Liver (tissue), 9 donors: ENCODE results near the gene RAD54L2. TPM values are rescaled to one million over a fixed set of nuclear protein-coding genes. Genes with fewer than 3 reads are reported as not detected.

ENCODE experiments used
- DNase-seq: peaks from one replicate; pipeline ENCODE4 v3.0.0-alpha.2; 2017; ENCODE audit warnings: low spot score
- H3K27ac ChIP-seq, 2 donors: one replicate each; pipeline ENCODE4 v1.7.0; 2013; ENCODE audit warnings: inconsistent platforms in 2 of 2, low read length in 2 of 2, control low read depth in 1 of 2, low read depth in 1 of 2, mild to moderate bottlenecking in 1 of 2
- H3K27me3 ChIP-seq, 4 donors: one replicate each; pipeline versions ENCODE4 v1.6.1 to v1.7.0; 2013; ENCODE audit warnings: low read length in 3 of 4, inconsistent platforms in 1 of 4, mild to moderate bottlenecking in 1 of 4, moderate library complexity in 1 of 4; ENCODE audit not compliant: control insufficient read depth in 4 of 4, insufficient read depth in 4 of 4
- H3K36me3 ChIP-seq, 4 donors: one replicate each; pipeline versions ENCODE4 v1.6.1 to v1.7.0; 2013; ENCODE audit warnings: low read length in 3 of 4, mild to moderate bottlenecking in 3 of 4, low read depth in 1 of 4, moderate library complexity in 1 of 4; ENCODE audit not compliant: control insufficient read depth in 4 of 4, insufficient read depth in 3 of 4
- H3K4me1 ChIP-seq, 4 donors: one replicate each; pipeline versions ENCODE4 v1.6.1 to v1.7.0; 2013; ENCODE audit warnings: low read length in 3 of 4, mild to moderate bottlenecking in 3 of 4, moderate library complexity in 1 of 4; ENCODE audit not compliant: control insufficient read depth in 4 of 4, insufficient read depth in 4 of 4
- H3K4me3 ChIP-seq, 3 donors: one replicate each; pipeline versions ENCODE4 v1.6.1 to v1.7.0; 2013; ENCODE audit warnings: low read length in 3 of 3, control low read depth in 1 of 3, low read depth in 1 of 3, mild to moderate bottlenecking in 1 of 3
- H3K9ac ChIP-seq, 2 donors: one replicate each; pipeline ENCODE4 v1.7.0; 2013; ENCODE audit warnings: low read length in 2 of 2, mild to moderate bottlenecking in 2 of 2, moderate library complexity in 2 of 2, control low read depth in 1 of 2, low read depth in 1 of 2
- H3K9me3 ChIP-seq, 4 donors: one replicate each; pipeline versions ENCODE4 v1.6.1 to v1.7.0; 2013; ENCODE audit warnings: low read length in 3 of 4; ENCODE audit not compliant: control insufficient read depth in 4 of 4
- ATF3 ChIP-seq: IDR thresholded peaks from 2 replicates; pipeline ENCODE4 v1.6.1; 2016; ENCODE audit warnings: antibody characterized with exemption
- CTCF ChIP-seq: fragments of 150-350 bp; IDR thresholded peaks from 2 replicates; pipeline ENCODE4 v1.5.1; 2017; ENCODE audit warnings: improper control_type of control experiment, low read depth, low read length; ENCODE audit not compliant: missing input control
- EGR1 ChIP-seq, 2 donors: IDR thresholded peaks; 2 replicates each; pipeline ENCODE4 v1.6.1; 2016 to 2018; ENCODE audit warnings: antibody characterized with exemption in 2 of 2, low read depth in 2 of 2
- FOXA1 ChIP-seq: IDR thresholded peaks from 2 replicates; pipeline ENCODE4 v1.6.1; 2016; ENCODE audit warnings: antibody characterized with exemption
- FOXA2 ChIP-seq: IDR thresholded peaks from 2 replicates; pipeline ENCODE4 v1.6.1; 2016; ENCODE audit warnings: antibody characterized with exemption
- GABPA ChIP-seq, 2 donors: IDR thresholded peaks in 1 of 2; conservative IDR thresholded peaks in 1 of 2; 2 replicates each; pipeline ENCODE4 v1.6.1; 2016; ENCODE audit warnings: antibody characterized with exemption in 2 of 2, mild to moderate bottlenecking in 1 of 2, moderate library complexity in 1 of 2
- HNF4A ChIP-seq, 2 donors: conservative IDR thresholded peaks; 2 replicates each; pipeline ENCODE4 v1.6.1; 2016; ENCODE audit warnings: antibody characterized with exemption in 2 of 2, mild to moderate bottlenecking in 2 of 2
- HNF4G ChIP-seq: IDR thresholded peaks from 2 replicates; pipeline ENCODE4 v1.6.1; 2016; ENCODE audit warnings: antibody characterized with exemption
- JUND ChIP-seq, 2 donors: IDR thresholded peaks; 2 replicates each; pipeline ENCODE4 v1.6.1; 2016; ENCODE audit warnings: antibody characterized with exemption in 2 of 2
- MAX ChIP-seq: IDR thresholded peaks from 2 replicates; pipeline ENCODE4 v1.6.1; 2016; ENCODE audit warnings: antibody characterized with exemption
- NR2F2 ChIP-seq: IDR thresholded peaks from 2 replicates; pipeline ENCODE4 v1.6.1; 2016; ENCODE audit warnings: antibody characterized with exemption
- RAD21 ChIP-seq, 2 donors: IDR thresholded peaks; 2 replicates each; pipeline ENCODE4 v1.6.1; 2016; ENCODE audit warnings: antibody characterized with exemption in 2 of 2, mild to moderate bottlenecking in 2 of 2
- REST ChIP-seq: IDR thresholded peaks from 2 replicates; pipeline ENCODE4 v1.6.1; 2016; ENCODE audit warnings: antibody characterized with exemption, mild to moderate bottlenecking
- RXRA ChIP-seq, 2 donors: IDR thresholded peaks; 2 replicates each; pipeline ENCODE4 v1.6.1; 2017 to 2018; ENCODE audit warnings: antibody characterized with exemption in 2 of 2, mild to moderate bottlenecking in 1 of 2
- SP1 ChIP-seq: IDR thresholded peaks from 2 replicates; pipeline ENCODE4 v1.6.1; 2018; ENCODE audit warnings: antibody characterized with exemption, mild to moderate bottlenecking
- TAF1 ChIP-seq: conservative IDR thresholded peaks from 2 replicates; pipeline ENCODE4 v1.6.1; 2016; ENCODE audit warnings: antibody characterized with exemption, mild to moderate bottlenecking
- YY1 ChIP-seq: IDR thresholded peaks from 2 replicates; pipeline ENCODE4 v1.6.1; 2016; ENCODE audit warnings: antibody characterized with exemption, mild to moderate bottlenecking
- ZBTB33 ChIP-seq: IDR thresholded peaks from 2 replicates; pipeline ENCODE4 v1.6.1; 2016; ENCODE audit warnings: antibody characterized with exemption
- WGBS: extraction: QIAGEN DNeasy Blood & Tissue Kit; methylation state at CpG from one replicate; pipeline ENCODE4 v1.1.7; 2013; 5-methylcytosine and 5-hydroxymethylcytosine counted together
- polyA plus RNA-seq, 2 donors: library from polyadenylated mRNA; stranded (reverse) in 1 of 2; unstranded in 1 of 2; fragments of 200-250 nt in 1 of 2; fragments of >200 nt in 1 of 2; fragmentation: Nextera tagmentation in 1 of 2; extraction: Ambion mirVana in 1 of 2; gene quantifications; one replicate each; pipeline versions ENCODE4 v1.2.1 to v1.2.3, GENCODE V29; 2013 to 2015
- total RNA-seq, 2 donors: library from RNA; depleted of rRNA; stranded (reverse); fragments of >200 nt; gene quantifications; one replicate each; pipeline ENCODE4 v1.2.3, GENCODE V29; 2014
- donor health status: healthy.
- donor health status: healthy.
- donor health status: healthy.
- donor health status: healthy.
- donor health status: healthy.

RAD54L2 gene
- total and polyA plus RNA-seq, 4 donors: 1.9 to 25.1 (median 8.0) TPM

- WGBS: 93% methylated on average over 1 of the region's 1 CpG
- no peaks in the 10 kb centered on the region for H3K27me3 ChIP-seq
- H3K27ac ChIP-seq: no peak overlapping the region
- H3K4me1 ChIP-seq: no peaks in the 10 kb centered on the region
- no peak for DNase-seq
- no peaks in the 10 kb centered on the region for H3K9me3 ChIP-seq
- no peak for TF ChIP-seq CTCF
- no peak for TF ChIP-seq RAD21 (IDR thresholded peaks at IDR 0.05)
- TF ChIP-seq GABPA (IDR thresholded peaks at IDR 0.05 in 1 of 2, conservative IDR thresholded peaks at IDR 0.05 in 1 of 2): no peak
- TF ChIP-seq SP1: no peak
- TF ChIP-seq RXRA (IDR thresholded peaks at IDR 0.05): no peak
- TF ChIP-seq REST: no peak
- no peak for TF ChIP-seq NR2F2
- TF ChIP-seq JUND (IDR thresholded peaks at IDR 0.05): no peak
- TF ChIP-seq EGR1 (IDR thresholded peaks at IDR 0.05; ENCODE audit: low read depth in 2 of 2): no peak
- no peak for TF ChIP-seq MAX
- no peak for TF ChIP-seq ZBTB33
- TF ChIP-seq TAF1: no peak
- TF ChIP-seq HNF4G: no peak
- no peak for TF ChIP-seq HNF4A (conservative IDR thresholded peaks at IDR 0.05)
- TF ChIP-seq ATF3: no peak
- TF ChIP-seq FOXA2: no peak
- no peak for TF ChIP-seq YY1
- no peak for TF ChIP-seq FOXA1
- H3K4me3 ChIP-seq: no peak overlapping the region
- no peaks in the 10 kb centered on the region for H3K36me3 ChIP-seq
- no peak overlapping the region for H3K9ac ChIP-seq
Measured at GRCh38 chr3:51510996-51511395, 27.5 kb upstream of the RAD54L2 start.
